IPS-NIHi7 (cell line): ENCODE data around the gene PLXNA4.
"Not testable (repeated sequence)": the region's sequence is repeated elsewhere in the genome, so short reads cannot be mapped to it uniquely, and the experiment has no call there.

Experiments
- DNase-seq: peaks from one replicate; pipeline ENCODE4 v3.0.0; 2012; ENCODE audit warnings: mixed read lengths; ENCODE audit errors: extremely low spot score

The PLXNA4 gene

GRCh38 chr7:132203021-132203420 is 373.2 kb downstream of the PLXNA4 start:
- peak; percentile 60 for DNase-seq

- no peak for DNase-seq
These were observed 373.7 kb downstream of the PLXNA4 start for GRCh38 chr7:132202541-132202940.

GRCh38 chr7:132200141-132200540 is 376.1 kb downstream of the PLXNA4 start:
- DNase-seq: no peak

GRCh38 chr7:132199626-132200025 is 376.6 kb downstream of the PLXNA4 start:
- no peak for DNase-seq

GRCh38 chr7:132197772-132198171 is 378.5 kb downstream of the PLXNA4 start:
- no peak for DNase-seq

GRCh38 chr7:132193898-132194297 is 382.4 kb downstream of the PLXNA4 start:
- no peak for DNase-seq

- no peak for DNase-seq
These were observed 383.5 kb downstream of the PLXNA4 start for GRCh38 chr7:132192809-132193208.

GRCh38 chr7:132191418-132191817 is 384.9 kb downstream of the PLXNA4 start:
- DNase-seq: no peak

GRCh38 chr7:132190683-132191082 is 385.6 kb downstream of the PLXNA4 start:
- no peak for DNase-seq

GRCh38 chr7:132189881-132190280 is 386.4 kb downstream of the PLXNA4 start:
- DNase-seq: no peak

- DNase-seq: peak; percentile 80
These were observed 388.1 kb downstream of the PLXNA4 start for GRCh38 chr7:132187869-132188789.

- no peak for DNase-seq
These were observed 388.9 kb downstream of the PLXNA4 start for GRCh38 chr7:132187391-132187790.

GRCh38 chr7:132185150-132185549 is 391.1 kb downstream of the PLXNA4 start:
- no peak for DNase-seq

GRCh38 chr7:132183781-132184380 is 392.4 kb downstream of the PLXNA4 start:
- no peak for DNase-seq

GRCh38 chr7:132182992-132183391 is 393.3 kb downstream of the PLXNA4 start:
- no peak for DNase-seq

- DNase-seq: no peak
These were observed 394.2 kb downstream of the PLXNA4 start for GRCh38 chr7:132181946-132182685.

GRCh38 chr7:132181371-132181770 is 394.9 kb downstream of the PLXNA4 start:
- DNase-seq: no peak

GRCh38 chr7:132180481-132180880 is 395.8 kb downstream of the PLXNA4 start:
- DNase-seq: no peak

- DNase-seq: no peak
These were observed 396.6 kb downstream of the PLXNA4 start for GRCh38 chr7:132179681-132180080.

GRCh38 chr7:132179080-132179430 is 397.2 kb downstream of the PLXNA4 start:
- no peak for DNase-seq

- not testable (repeated sequence) for DNase-seq
These were observed 397.7 kb downstream of the PLXNA4 start for GRCh38 chr7:132178402-132179079.
